Activated CD8-positive, alpha-beta T cell treated with anti-CD3 and anti-CD28 coated beads for 36 hours (primary cell): ENCODE results near the gene CD226. TPM values are rescaled to one million over a fixed set of nuclear protein-coding genes. Genes with fewer than 3 reads are reported as not detected.

Source experiments
- ATAC-seq: fragments of 200-7000 bp; cut with Tn5 transposase; one replicate; pipeline ENCODE4 v1.10.0; 2021; ENCODE audit warnings: mild to moderate bottlenecking, moderate library complexity
- CTCF ChIA-PET: fragments of 350-600 bp; sonication (Branson Sonifier 250); formaldehyde crosslinking; loops from one replicate; lab custom pipeline; 2021; ENCODE audit warnings: antibody characterized with exemption; lab: Charles Lee
- POLR2A ChIA-PET: fragments of 350-600 bp; sonication (Branson Sonifier 250); formaldehyde crosslinking; loops from one replicate; lab custom pipeline; 2021; ENCODE audit warnings: antibody characterized with exemption; lab: Charles Lee
- DNase-seq: peaks from one replicate; pipeline ENCODE4 v3.0.0-alpha.2; 2020
- H3K27ac Mint-ChIP-seq: one replicate; pipeline ENCODE4 v1.8.0; 2021; ENCODE audit warnings: mild to moderate bottlenecking, mixed read lengths
- H3K27me3 Mint-ChIP-seq: one replicate; pipeline ENCODE4 v1.8.0; 2021; ENCODE audit warnings: mixed read lengths
- H3K36me3 Mint-ChIP-seq: one replicate; pipeline ENCODE4 v1.8.0; 2021; ENCODE audit warnings: low read depth, mixed read lengths
- H3K4me1 Mint-ChIP-seq: one replicate; pipeline ENCODE4 v1.8.0; 2021; ENCODE audit warnings: low read depth, mixed read lengths
- H3K4me3 Mint-ChIP-seq: one replicate; pipeline ENCODE4 v1.8.0; 2021; ENCODE audit warnings: mild to moderate bottlenecking, moderate library complexity, mixed read lengths
- H3K9me3 Mint-ChIP-seq: one replicate; pipeline ENCODE4 v1.8.0; 2021; ENCODE audit warnings: mixed read lengths
- CTCF ChIP-seq: fragments of 200-600 bp; IDR thresholded peaks from one replicate; pipeline ENCODE4 v1.8.0; 2022; ENCODE audit warnings: antibody characterized with exemption, mild to moderate bottlenecking
- intact Hi-C: fragments of 100-400 bp; cut with micrococcal nuclease; formaldehyde crosslinking; loops from one replicate; pipeline ENCODE4 v1.10.0; 2022
- total RNA-seq, 2 experiments: library from RNA; stranded (reverse); gene quantifications; one replicate each; pipeline ENCODE4 v1.2.3, GENCODE V29; 2021

Gene CD226
- total RNA-seq, 2 experiments from 2014 or later: 41.5 to 41.7 TPM

- Mint-ChIP-seq H3K4me1 (no peaks in the 10 kb centered on the region), H3K4me3 (no peak overlapping the region), H3K27ac (no peak overlapping the region), H3K9me3 (no peaks in the 10 kb centered on the region), H3K36me3 (no peaks in the 10 kb centered on the region), H3K27me3 (no peaks in the 10 kb centered on the region)
- DNase-seq (no peak), ATAC-seq (no peak)
- intact Hi-C loops: no loop called here
- POLR2A ChIA-PET: no interaction called here
- no peak for TF ChIP-seq CTCF
- CTCF ChIA-PET: interaction anchor here (1.2 kb wide), 2 partner anchors 15 to 113 kb away, joined by 3 read pairs; no protein-coding TSS in a partner anchor
Measured at GRCh38 chr18:69845593-69846506, 101.8 kb downstream of the CD226 start.

- Mint-ChIP-seq H3K9me3 (no peaks in the 10 kb centered on the region), H3K4me1 (no peaks in the 10 kb centered on the region), H3K27me3 (no peaks in the 10 kb centered on the region), H3K36me3 (no peaks in the 10 kb centered on the region), H3K27ac (no peak overlapping the region), H3K4me3 (no peak overlapping the region)
- DNase-seq (no peak), ATAC-seq (no peak)
- ChIA-PET POLR2A (no interaction called here), CTCF (no interaction called here)
- TF ChIP-seq CTCF: no peak
- intact Hi-C loops: no loop called here
Measured at GRCh38 chr18:69844656-69845055, 103.0 kb downstream of the CD226 start.

- DNase-seq: no peak
- no peaks in the 10 kb centered on the region for H3K36me3 Mint-ChIP-seq
- H3K4me1 Mint-ChIP-seq: no peaks in the 10 kb centered on the region
- ChIA-PET CTCF (no interaction called here), POLR2A (no interaction called here)
- no peaks in the 10 kb centered on the region for H3K9me3 Mint-ChIP-seq
- ATAC-seq: no peak
- TF ChIP-seq CTCF: no peak
- no peaks in the 10 kb centered on the region for H3K27me3 Mint-ChIP-seq
- H3K4me3 Mint-ChIP-seq: no peak overlapping the region
- intact Hi-C loops: no loop called here
- H3K27ac Mint-ChIP-seq: no peak overlapping the region
Measured at GRCh38 chr18:69843015-69843414, 104.7 kb downstream of the CD226 start.

- ChIA-PET POLR2A (interaction anchor here (0.7 kb wide), 1 partner anchor 11 kb away, joined by 3 read pairs; no protein-coding TSS in a partner anchor), CTCF (interaction anchor here (0.8 to 1.2 kb wide), 4 partner anchors 9 to 14 kb away, joined by 3 to 6 read pairs (median 4); no protein-coding TSS in a partner anchor)
- no peak overlapping the region for H3K4me3 Mint-ChIP-seq
- no peak overlapping the region for H3K27ac Mint-ChIP-seq
- no peak for TF ChIP-seq CTCF
- H3K4me1 Mint-ChIP-seq: no peaks in the 10 kb centered on the region
- no peak for DNase-seq
- ATAC-seq: no peak
- H3K36me3 Mint-ChIP-seq: no peaks in the 10 kb centered on the region
- no peaks in the 10 kb centered on the region for H3K27me3 Mint-ChIP-seq
- H3K9me3 Mint-ChIP-seq: no peaks in the 10 kb centered on the region
- intact Hi-C loops: no loop called here
Measured at GRCh38 chr18:69841117-69841516, 106.6 kb downstream of the CD226 start.

- POLR2A ChIA-PET: interaction anchor here (0.7 kb wide), 1 partner anchor 11 kb away, joined by 3 read pairs; no protein-coding TSS in a partner anchor
- Mint-ChIP-seq H3K36me3 (no peaks in the 10 kb centered on the region), H3K4me1 (no peaks in the 10 kb centered on the region), H3K27me3 (no peaks in the 10 kb centered on the region), H3K27ac (no peak overlapping the region), H3K4me3 (no peak overlapping the region), H3K9me3 (no peaks in the 10 kb centered on the region)
- no peak for TF ChIP-seq CTCF
- CTCF ChIA-PET: interaction anchor here (1.2 kb wide), 3 partner anchors 9 to 14 kb away, joined by 3 to 6 read pairs (median 5); no protein-coding TSS in a partner anchor
- no peak for DNase-seq
- ATAC-seq: no peak
- intact Hi-C loops: no loop called here
Measured at GRCh38 chr18:69840445-69840844, 107.2 kb downstream of the CD226 start.
